Colonic mucosa (tissue), 4 donors: ENCODE data around the gene CACNB1. TPM values are rescaled to one million over a fixed set of nuclear protein-coding genes. Genes with fewer than 3 reads are reported as not detected.

Source experiments
- DNase-seq: peaks from one replicate; pipeline ENCODE4 v3.0.0-alpha.2; 2020
- H3K27ac ChIP-seq: fragments of 200-600 bp; one replicate; pipeline ENCODE4 v1.8.0; 2021
- H3K27me3 ChIP-seq: fragments of 200-600 bp; one replicate; pipeline ENCODE4 v1.8.0; 2021
- H3K36me3 ChIP-seq: fragments of 200-600 bp; one replicate; pipeline ENCODE4 v1.8.0; 2021
- H3K4me1 ChIP-seq: fragments of 200-600 bp; one replicate; pipeline ENCODE4 v1.8.0; 2021; ENCODE audit warnings: mild to moderate bottlenecking
- H3K4me3 ChIP-seq: fragments of 200-600 bp; one replicate; pipeline ENCODE4 v1.8.0; 2021
- H3K9ac ChIP-seq, 2 donors: one replicate each; pipeline ENCODE4 v1.7.0; 2013; ENCODE audit warnings: control low read depth in 2 of 2, low read depth in 2 of 2, low read length in 2 of 2
- H3K9me3 ChIP-seq: fragments of 200-600 bp; one replicate; pipeline ENCODE4 v1.8.0; 2021
- CTCF ChIP-seq: fragments of 200-600 bp; IDR thresholded peaks from one replicate; pipeline ENCODE4 v1.8.0; 2022; ENCODE audit warnings: antibody characterized with exemption, mild to moderate bottlenecking
- intact Hi-C: fragments of 100-400 bp; cut with DNase I; formaldehyde crosslinking; loops from one replicate; pipeline ENCODE4 v1.14.1; 2022
- total RNA-seq, 2 donors: library from RNA; stranded (reverse); fragmentation: NEBNext Ultra II Directional in 1 of 2; extraction: Animal tissue kit (Norgen Biotek cat#: 25700) in 1 of 2; gene quantifications; one replicate each; pipeline ENCODE4 v1.2.1, GENCODE V29; 2021
- donor health status: healthy.
- donor health status: DM: no; HTN: no; CAD: no.
- donor health status: DM: no; HTN: no; CAD: no.

The CACNB1 gene
- total RNA-seq, 2 donors from 2014 or later = 5.9 to 8.8 TPM

DNA sequence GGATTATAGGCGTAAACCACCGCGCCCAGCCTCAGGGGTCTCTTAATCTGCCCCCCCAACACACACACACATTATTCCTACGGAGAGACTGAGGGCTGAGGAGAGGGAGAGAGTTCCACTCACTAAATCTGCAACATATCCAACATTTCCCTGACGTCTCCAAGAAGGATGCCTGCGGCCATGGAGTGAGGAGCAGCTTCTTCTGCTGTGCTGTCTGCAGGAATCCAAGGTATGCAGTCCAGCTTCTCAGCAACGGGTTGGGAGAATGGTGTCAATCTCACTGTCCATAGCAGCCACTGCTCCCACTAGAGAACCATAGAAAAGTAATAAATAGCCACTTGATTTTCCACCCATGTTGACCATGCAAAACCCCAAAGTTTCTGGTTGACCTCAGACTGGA, 41.0 kb downstream of the CACNB1 start:
- Histone ChIP-seq H3K4me3 (no peak overlapping the region), H3K27ac (no peak overlapping the region), H3K9ac (no peak overlapping the region), H3K4me1 (no peaks in the 10 kb centered on the region), H3K36me3 (no peaks in the 10 kb centered on the region), H3K27me3 (peaks cover 4% of the 10 kb centered on the region), H3K9me3 (no peaks in the 10 kb centered on the region)
- TF ChIP-seq CTCF = no peak
- intact Hi-C loops = loop anchor here (10.0 kb wide), 1 partner anchor 272 kb away; no protein-coding TSS in a partner anchor
- no peak for DNase-seq

GRCh38 chr17:39155654-39156053, 41.8 kb downstream of the CACNB1 start:
- no peak overlapping the region for H3K27ac ChIP-seq
- H3K4me1 ChIP-seq = no peaks in the 10 kb centered on the region
- TF ChIP-seq CTCF = no peak
- no peak overlapping the region for H3K9ac ChIP-seq
- no peak overlapping the region for H3K4me3 ChIP-seq
- no peaks in the 10 kb centered on the region for H3K9me3 ChIP-seq
- intact Hi-C loops = loop anchor here (10.0 kb wide), 1 partner anchor 271 kb away; no protein-coding TSS in a partner anchor
- DNase-seq = no peak
- H3K27me3 ChIP-seq = peaks cover 12% of the 10 kb centered on the region
- no peaks in the 10 kb centered on the region for H3K36me3 ChIP-seq

DNA sequence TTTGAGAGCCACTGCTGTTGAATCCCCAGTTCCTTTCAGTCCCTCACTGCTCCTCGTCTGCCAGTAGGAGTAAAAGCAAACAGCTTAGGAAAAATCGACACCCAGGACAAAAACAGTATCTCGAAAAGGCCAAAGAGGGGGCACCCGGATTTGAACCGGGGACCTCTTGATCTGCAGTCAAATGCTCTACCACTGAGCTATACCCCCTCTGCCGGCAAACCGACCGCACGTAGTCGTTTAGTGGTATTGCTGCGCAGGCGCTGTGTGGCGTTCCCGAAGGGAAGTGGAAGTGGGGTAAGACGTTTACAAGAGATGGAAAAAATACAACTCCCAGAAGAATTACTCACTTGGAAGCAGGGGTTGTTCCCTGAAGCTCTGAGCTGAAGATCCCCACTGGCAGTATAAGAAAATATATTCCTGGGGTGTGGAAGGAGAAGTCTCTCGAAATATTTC, 43.8 kb downstream of the CACNB1 start:
- peak; percentile 95 for DNase-seq
- H3K36me3 ChIP-seq = no peaks in the 10 kb centered on the region
- intact Hi-C loops = loop anchor here (2.0 to 10.0 kb wide), 2 partner anchors 171 to 269 kb away; no protein-coding TSS in a partner anchor

DNA sequence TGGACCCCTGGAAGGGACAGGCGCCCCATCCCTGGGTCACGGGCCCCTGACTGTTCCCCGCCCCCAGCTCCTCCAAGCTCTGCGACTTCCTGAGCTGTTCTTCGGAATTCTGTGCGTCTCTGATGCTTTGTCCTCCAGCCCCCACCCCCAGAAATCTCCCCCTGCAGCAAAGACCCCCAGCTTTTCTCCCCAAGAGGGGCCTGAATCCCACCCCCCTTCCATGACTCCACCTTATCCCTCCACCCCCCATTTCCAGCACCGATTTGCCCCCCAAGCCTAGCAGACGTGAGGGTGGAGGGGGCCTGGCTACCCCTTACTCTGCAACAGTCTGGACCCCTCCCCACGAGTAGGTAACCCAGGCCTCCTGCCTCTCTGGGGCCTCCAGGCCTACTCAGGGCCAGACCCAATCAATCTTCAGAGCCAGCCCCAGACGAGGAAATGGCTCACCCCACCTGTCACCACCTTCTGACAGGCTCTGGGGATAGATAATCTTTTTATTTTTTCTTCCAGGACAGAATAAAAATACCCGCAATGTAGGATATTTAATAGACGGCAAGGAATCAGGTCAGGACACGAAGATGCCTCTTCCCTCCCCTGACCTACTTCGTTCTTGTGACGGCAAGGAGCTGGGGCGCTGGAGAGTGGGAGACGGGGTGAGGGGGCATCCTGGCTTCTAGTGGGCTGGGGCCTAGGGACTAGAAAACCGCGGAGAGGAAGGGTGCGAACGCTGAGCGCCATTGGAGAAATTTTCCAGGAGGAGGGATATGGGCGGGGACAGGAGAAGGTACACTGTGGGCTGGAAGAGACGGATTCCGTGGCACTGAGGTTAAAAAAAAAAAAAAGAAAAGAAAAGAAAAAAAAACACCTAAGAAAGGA, 45.3 kb downstream of the CACNB1 start:
- intact Hi-C loops = loop anchor here (2.0 to 10.0 kb wide), 2 partner anchors 169 to 267 kb away; no protein-coding TSS in a partner anchor
- peak overlapping the region; percentile 84 for H3K27ac ChIP-seq
- no peak for TF ChIP-seq CTCF

More for the DNA sequence above, 43.8 kb downstream of the CACNB1 start:
- Histone ChIP-seq H3K9ac (peak overlapping the region; percentile 77 to 96), H3K27ac (peak overlapping the region; percentile 84), H3K9me3 (no peaks in the 10 kb centered on the region), H3K4me1 (no peaks in the 10 kb centered on the region), H3K27me3 (peaks cover 18% of the 10 kb centered on the region), H3K4me3 (peak overlapping the region; percentile 69)
- TF ChIP-seq CTCF = no peak

DNA sequence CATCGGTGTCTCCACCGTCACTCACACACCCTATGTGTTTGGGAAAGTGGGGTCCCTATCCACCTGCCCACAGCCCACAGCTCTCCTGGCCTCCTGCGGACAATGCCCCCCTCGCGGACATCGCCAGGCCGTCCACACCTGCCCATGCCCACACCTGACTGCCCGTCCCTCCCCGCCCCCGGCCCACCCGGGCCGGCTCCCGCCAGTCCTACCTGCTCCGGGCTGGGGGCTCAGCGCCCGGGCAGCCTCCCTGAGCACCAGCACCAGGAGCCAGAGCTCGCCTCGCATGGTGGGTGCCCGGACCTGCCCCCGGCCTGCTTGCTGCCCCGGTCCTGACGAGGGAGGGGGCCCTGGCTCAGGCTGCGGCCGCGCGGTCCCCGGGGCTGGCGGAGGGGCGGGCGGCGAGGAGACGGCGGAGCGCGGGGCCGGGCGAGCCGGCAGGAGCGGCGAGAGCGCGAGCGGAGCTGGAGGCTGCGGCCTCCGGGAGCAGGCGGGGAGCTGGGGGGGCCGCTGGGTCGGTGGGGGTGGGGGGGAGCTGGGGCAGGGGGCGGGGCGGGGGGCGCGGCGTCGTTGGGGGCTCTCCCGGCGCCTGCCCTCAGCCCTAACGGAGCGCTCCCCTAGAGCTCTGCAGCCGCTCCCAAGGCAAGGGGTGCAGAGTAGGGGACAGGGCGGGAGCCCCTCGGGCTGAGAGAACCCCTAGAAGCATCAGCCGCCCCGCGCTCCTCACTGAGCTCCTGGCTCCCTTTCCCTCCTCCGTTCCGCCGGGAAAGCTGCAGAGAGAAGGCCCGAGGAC, 46.1 kb downstream of the CACNB1 start, which contains the start of gene PLXDC1:
Gene PLXDC1 (minus strand): TSS at position 488 of the 793 bp plus-strand sequence. CDS start 200 bp downstream, at position 288.
- peak within 1 kb of the TSS; percentile 69 for H3K4me3 ChIP-seq
- H3K4me1 ChIP-seq = no peaks in the 10 kb centered on the region
- intact Hi-C loops = loop anchor here (10.0 kb wide), 1 partner anchor 267 kb away; no protein-coding TSS in a partner anchor
- peaks cover 18% of the 10 kb centered on the region for H3K27me3 ChIP-seq
- DNase-seq = no peak
- peak within 1 kb of the TSS; percentile 59 to 96 for H3K9ac ChIP-seq
- H3K36me3 ChIP-seq = no peaks in the 10 kb centered on the region
- H3K9me3 ChIP-seq = no peaks in the 10 kb centered on the region
- H3K27ac ChIP-seq = no peak within 1 kb of the TSS
- no peak for TF ChIP-seq CTCF

More for the DNA sequence above, 45.3 kb downstream of the CACNB1 start:
- Histone ChIP-seq H3K4me1 (no peaks in the 10 kb centered on the region), H3K27me3 (peaks cover 18% of the 10 kb centered on the region), H3K9me3 (no peaks in the 10 kb centered on the region), H3K9ac (peak overlapping the region; percentile 59 to 96), H3K36me3 (no peaks in the 10 kb centered on the region), H3K4me3 (peak overlapping the region; percentile 69)
- peak; percentile 40 for DNase-seq
